OCI-LY1 (cell line): ENCODE results near the gene OR1L6.

Experiments
- CTCF ChIP-seq: fragments of 200-600 bp; sonication (generic), shearing (Covaris generic); IDR thresholded peaks from 2 replicates; pipeline ENCODE4 v1.5.1; 2017; ENCODE audit warnings: mild to moderate bottlenecking, antibody characterized with exemption, low read length, moderate library complexity, mixed read lengths
- EZH2 ChIP-seq: fragments of 200-600 bp; sonication (generic), shearing (Covaris generic); IDR thresholded peaks from 2 replicates; pipeline ENCODE4 v1.8.0; 2017; ENCODE audit warnings: borderline replicate concordance, mixed run types, mild to moderate bottlenecking, antibody characterized with exemption, low read length, moderate library complexity, mixed read lengths

GRCh38 chr9:122777052-122777451, 34.9 kb downstream of the OR1L6 start:
- TF ChIP-seq CTCF (no peak), EZH2 (no peak)
